GM12864 (cell line): ENCODE results near the gene SLC5A1.

Source experiments
- DNase-seq: peaks from one replicate; pipeline ENCODE4 v3.0.0-alpha.2; 2011; ENCODE audit warnings: low read depth
- H3K4me3 ChIP-seq: 2 replicates; pipeline ENCODE4 v1.5.1; 2011; ENCODE audit warnings: mild to moderate bottlenecking, low read depth, low read length, control low read depth
- CTCF ChIP-seq: IDR thresholded peaks from 2 replicates; pipeline ENCODE4 v1.5.1; 2011; ENCODE audit warnings: low read depth, mild to moderate bottlenecking, moderate library complexity, low read length, control low read depth, inconsistent platforms; ENCODE audit errors: missing control alignments

SLC5A1 gene

GRCh38 chr22:32031466-32031865, 11.6 kb upstream of the SLC5A1 start:
- no peak for DNase-seq
- no peak overlapping the region for H3K4me3 ChIP-seq
- TF ChIP-seq CTCF: no peak

GRCh38 chr22:32034275-32034674, 8.8 kb upstream of the SLC5A1 start:
- no peak for DNase-seq
- TF ChIP-seq CTCF: no peak
- H3K4me3 ChIP-seq: no peak overlapping the region

DNA sequence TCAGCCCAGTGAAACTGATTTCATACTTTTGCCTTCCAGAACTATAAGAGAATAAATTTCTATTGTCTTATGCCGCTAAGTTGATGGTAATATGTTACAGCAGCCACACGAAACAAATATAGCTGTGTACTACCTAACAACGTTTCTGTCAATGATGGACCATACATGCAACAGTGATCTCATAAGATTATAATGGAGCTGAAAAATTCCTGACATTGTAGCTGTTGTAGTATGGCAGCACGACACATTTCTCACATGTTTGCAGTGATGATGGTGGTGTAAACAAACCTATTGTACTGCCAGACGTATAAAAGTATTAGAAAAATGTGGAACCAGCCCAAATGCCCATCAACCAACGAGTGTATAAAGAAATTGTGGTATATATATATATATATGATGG, 5.8 kb upstream of the SLC5A1 start:
- no peak for TF ChIP-seq CTCF
- no peak overlapping the region for H3K4me3 ChIP-seq
- DNase-seq: no peak

DNA sequence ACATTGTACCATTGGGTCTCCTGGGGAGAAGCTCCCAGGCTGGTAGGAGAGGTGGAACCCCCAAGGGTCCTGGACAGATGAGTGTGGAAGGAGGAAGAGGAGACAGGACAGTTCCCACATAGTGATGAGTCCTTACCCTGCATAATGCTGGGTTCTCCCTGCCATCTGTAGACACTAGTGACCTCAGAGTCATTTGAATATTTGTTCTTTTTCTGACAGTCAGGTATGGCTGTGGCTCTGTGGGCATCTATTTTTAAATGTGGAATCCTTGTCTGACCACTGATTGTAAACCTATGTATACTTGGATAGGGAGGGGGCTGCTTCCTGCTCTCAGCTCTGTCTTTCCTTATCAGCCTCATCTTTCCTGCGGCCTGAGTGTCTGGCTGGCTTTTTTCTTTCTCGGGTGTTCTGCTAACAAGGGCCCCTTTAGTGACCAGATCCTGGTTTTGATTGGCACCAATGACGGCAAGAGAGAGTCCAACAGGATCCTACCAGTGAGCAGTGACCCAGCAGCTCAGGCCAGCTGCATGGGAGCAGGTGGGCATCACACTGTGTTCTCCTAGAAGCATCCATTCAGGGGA, 2.6 kb upstream of the SLC5A1 start:
- no peak overlapping the region for H3K4me3 ChIP-seq
- no peak for TF ChIP-seq CTCF
- no peak for DNase-seq

GRCh38 chr22:32043391-32043790, 330 bp downstream of the SLC5A1 start:
- DNase-seq: no peak
- TF ChIP-seq CTCF: no peak
- H3K4me3 ChIP-seq: no peak overlapping the region

- no peak for TF ChIP-seq CTCF
- no peak for DNase-seq
- no peak overlapping the region for H3K4me3 ChIP-seq
Measured at GRCh38 chr22:32044477-32044876, 1.4 kb downstream of the SLC5A1 start.

GRCh38 chr22:32044913-32045312, 1.9 kb downstream of the SLC5A1 start:
- TF ChIP-seq CTCF: no peak
- no peak for DNase-seq

More at GRCh38 chr22:32044913-32045312, 1.9 kb downstream of the SLC5A1 start:
- no peak overlapping the region for H3K4me3 ChIP-seq
